ENCODE data around the gene DLD. TPM values are rescaled to one million over a fixed set of nuclear protein-coding genes. Genes with fewer than 3 reads are reported as not detected.

Gene DLD
- total RNA-seq, 2 donors from 2014 or later, result 60.4 to 80.8 TPM

- H3K4me1 ChIP-seq (ENCODE audit: control insufficient read depth in 1 of 2, low read depth in 2 of 2), result peaks cover 23 to 67% of the 10 kb centered on the region in 2 donors
- DNase-seq (ENCODE audit: low spot score) (no peak), ATAC-seq (ENCODE audit: insufficient number of reproducible peaks, low FRiP score, low read depth) (no peak)
- H3K9me3 ChIP-seq, result no peaks in the 10 kb centered on the region
- no peaks in the 10 kb centered on the region for H3K27me3 ChIP-seq (replicated peaks; ENCODE audit: insufficient read depth)
- H3K27ac ChIP-seq, result peak overlapping the region; percentile 74 to 77
- no peak for TF ChIP-seq CTCF (IDR thresholded peaks at IDR 0.05)
- no peak overlapping the region for H3K4me3 ChIP-seq
- peaks cover 11% of the 10 kb centered on the region for H3K36me3 ChIP-seq
Measured at GRCh38 chr7:107949443-107949935, 58.5 kb downstream of the DLD start.

GRCh38 chr7:107951172-107951787, 60.3 kb downstream of the DLD start:
- Histone ChIP-seq H3K27ac (no peak overlapping the region), H3K36me3 (peaks cover 11% of the 10 kb centered on the region)

GRCh38 chr7:107951896-107952295, 60.9 kb downstream of the DLD start:
- Histone ChIP-seq H3K4me1 (ENCODE audit: control insufficient read depth in 1 of 2, low read depth in 2 of 2) (peaks cover 16 to 53% of the 10 kb centered on the region in 2 donors), H3K27me3 (replicated peaks; ENCODE audit: insufficient read depth) (no peaks in the 10 kb centered on the region), H3K27ac (peak overlapping the region in 1 of 2 donors; percentile 23), H3K9me3 (no peaks in the 10 kb centered on the region), H3K4me3 (no peak overlapping the region), H3K36me3 (peaks cover 11% of the 10 kb centered on the region)
- TF ChIP-seq CTCF (IDR thresholded peaks at IDR 0.05), result no peak
- ATAC-seq (ENCODE audit: insufficient number of reproducible peaks, low FRiP score, low read depth), result no peak
- DNase-seq (ENCODE audit: low spot score), result no peak

More at GRCh38 chr7:107951172-107951787, 60.3 kb downstream of the DLD start:
- H3K27me3 ChIP-seq (replicated peaks; ENCODE audit: insufficient read depth), result no peaks in the 10 kb centered on the region
- ATAC-seq (ENCODE audit: insufficient number of reproducible peaks, low FRiP score, low read depth) (no peak), DNase-seq (ENCODE audit: low spot score) (no peak)
- H3K4me3 ChIP-seq, result no peak overlapping the region
- no peak for TF ChIP-seq CTCF (IDR thresholded peaks at IDR 0.05)
- H3K9me3 ChIP-seq, result no peaks in the 10 kb centered on the region
- H3K4me1 ChIP-seq (ENCODE audit: control insufficient read depth in 1 of 2, low read depth in 2 of 2), result peaks cover 23 to 55% of the 10 kb centered on the region in 2 donors

- Histone ChIP-seq H3K4me3 (no peak overlapping the region), H3K36me3 (peaks cover 11% of the 10 kb centered on the region), H3K4me1 (ENCODE audit: control insufficient read depth in 1 of 2, low read depth in 2 of 2) (peaks cover 29 to 53% of the 10 kb centered on the region in 2 donors), H3K9me3 (no peaks in the 10 kb centered on the region), H3K27me3 (replicated peaks; ENCODE audit: insufficient read depth) (no peaks in the 10 kb centered on the region), H3K27ac (peak overlapping the region in 1 of 2 donors; percentile 23)
- DNase-seq (ENCODE audit: low spot score) (no peak), ATAC-seq (ENCODE audit: insufficient number of reproducible peaks, low FRiP score, low read depth) (no peak)
- no peak for TF ChIP-seq CTCF (IDR thresholded peaks at IDR 0.05)
Measured at GRCh38 chr7:107953265-107953923, 62.4 kb downstream of the DLD start.

GRCh38 chr7:107953924-107954303, 62.9 kb downstream of the DLD start:
- Histone ChIP-seq H3K9me3 (no peaks in the 10 kb centered on the region), H3K4me3 (no peak overlapping the region), H3K27ac (no peak overlapping the region), H3K4me1 (ENCODE audit: control insufficient read depth in 1 of 2, low read depth in 2 of 2) (peaks cover 27 to 52% of the 10 kb centered on the region in 2 donors), H3K27me3 (replicated peaks; ENCODE audit: insufficient read depth) (no peaks in the 10 kb centered on the region), H3K36me3 (peaks cover 11% of the 10 kb centered on the region)
- DNase-seq (ENCODE audit: low spot score) (no peak), ATAC-seq (ENCODE audit: insufficient number of reproducible peaks, low FRiP score, low read depth) (no peak)
- TF ChIP-seq CTCF (IDR thresholded peaks at IDR 0.05), result no peak

Measured in thoracic aorta (tissue), 2 donors.